Panc1 (cell line): ENCODE measurements around the gene AATK.

ENCODE experiments used
- CTCF ChIP-seq: fragments of 450-650 bp; IDR thresholded peaks from 2 replicates; pipeline ENCODE4 v1.5.1; 2017; ENCODE audit warnings: mild to moderate bottlenecking
- POLR2AphosphoS5 ChIP-seq: IDR thresholded peaks from 2 replicates; pipeline ENCODE4 v1.6.1; 2012; ENCODE audit warnings: mild to moderate bottlenecking, low read depth, low read length, moderate library complexity
- REST ChIP-seq, 2 experiments: IDR thresholded peaks; 2 replicates each; pipeline ENCODE4 v1.6.1; 2011 to 2012; ENCODE audit warnings: low read depth in 2 of 2, control low read depth in 1 of 2, low read length in 1 of 2, mild to moderate bottlenecking in 1 of 2, moderate library complexity in 1 of 2; ENCODE audit not compliant: insufficient read depth in 1 of 2
- SIN3A ChIP-seq: IDR thresholded peaks from 2 replicates; pipeline ENCODE4 v1.6.1; 2012; ENCODE audit warnings: low read depth, mild to moderate bottlenecking, low read length, moderate library complexity, borderline replicate concordance; ENCODE audit not compliant: insufficient read depth
- TCF7L2 ChIP-seq: IDR thresholded peaks from 2 replicates; pipeline ENCODE4 v1.6.1; 2011; ENCODE audit warnings: mild to moderate bottlenecking, low read depth, low read length, inconsistent platforms

GRCh38 chr17:81143200-81143527, 22.9 kb downstream of the AATK start:
- no peak for TF ChIP-seq CTCF
- no peak for TF ChIP-seq POLR2AphosphoS5
- no peak for TF ChIP-seq REST (IDR thresholded peaks at IDR 0.05; ENCODE audit: insufficient read depth in 1 of 2, low read depth in 2 of 2, low read length in 1 of 2)
- TF ChIP-seq TCF7L2, result no peak
- no peak for TF ChIP-seq SIN3A
